IPS-18a (cell line): ENCODE results near the gene SEC24C.

Experiments
- H3K27ac ChIP-seq: one replicate; pipeline ENCODE4 v1.5.1; 2013; ENCODE audit warnings: low read length
- H3K27me3 ChIP-seq: one replicate; pipeline ENCODE4 v1.6.1; 2013; ENCODE audit warnings: mild to moderate bottlenecking, low read length; ENCODE audit not compliant: control insufficient read depth, insufficient read depth
- H3K36me3 ChIP-seq: one replicate; pipeline ENCODE4 v1.6.1; 2013; ENCODE audit warnings: low read depth, low read length; ENCODE audit not compliant: control insufficient read depth
- H3K4me1 ChIP-seq: one replicate; pipeline ENCODE4 v1.6.1; 2013; ENCODE audit warnings: low read depth, low read length; ENCODE audit not compliant: control insufficient read depth
- H3K4me3 ChIP-seq: one replicate; pipeline ENCODE4 v1.5.1; 2013; ENCODE audit warnings: low read length
- H3K9ac ChIP-seq: one replicate; pipeline ENCODE4 v1.6.1; 2013; ENCODE audit warnings: mild to moderate bottlenecking, low read length, moderate library complexity
- H3K9me3 ChIP-seq: one replicate; pipeline ENCODE4 v1.6.1; 2013; ENCODE audit warnings: low read depth, low read length; ENCODE audit not compliant: control insufficient read depth

Gene SEC24C

DNA sequence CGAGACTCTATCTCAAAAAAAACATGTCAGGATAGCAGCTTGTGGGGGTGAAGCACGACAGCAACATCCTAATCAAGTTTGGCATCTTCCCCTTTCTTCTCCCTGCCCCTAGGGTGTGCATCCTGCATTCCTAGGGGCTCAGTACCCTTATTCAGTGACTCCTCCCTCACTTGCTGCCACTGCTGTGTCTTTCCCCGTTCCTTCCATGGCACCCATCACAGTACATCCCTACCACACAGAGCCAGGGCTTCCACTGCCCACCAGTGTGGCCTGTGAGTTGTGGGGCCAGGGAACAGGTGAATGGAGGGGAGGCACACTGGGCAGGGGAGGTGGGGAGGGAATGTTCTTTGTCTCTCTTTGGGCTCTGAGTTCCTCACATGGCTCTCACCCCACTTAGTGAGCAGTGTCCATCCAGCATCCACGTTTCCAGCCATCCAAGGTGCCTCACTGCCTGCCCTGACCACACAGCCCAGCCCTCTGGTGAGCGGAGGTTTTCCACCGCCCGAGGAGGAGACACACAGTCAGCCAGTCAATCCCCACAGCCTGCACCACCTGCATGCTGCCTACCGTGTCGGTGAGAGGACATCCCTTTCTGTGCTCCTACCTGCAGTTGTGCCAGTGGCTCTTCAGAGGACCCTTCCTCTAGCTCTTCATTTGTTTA, 55.9 kb downstream of the SEC24C start:
- H3K4me3 ChIP-seq = no peak overlapping the region
- no peak overlapping the region for H3K27ac ChIP-seq
- H3K9me3 ChIP-seq = no peaks in the 10 kb centered on the region
- no peak overlapping the region for H3K9ac ChIP-seq
- H3K27me3 ChIP-seq = no peaks in the 10 kb centered on the region
- no peaks in the 10 kb centered on the region for H3K4me1 ChIP-seq
- H3K36me3 ChIP-seq = peaks cover 42% of the 10 kb centered on the region

DNA sequence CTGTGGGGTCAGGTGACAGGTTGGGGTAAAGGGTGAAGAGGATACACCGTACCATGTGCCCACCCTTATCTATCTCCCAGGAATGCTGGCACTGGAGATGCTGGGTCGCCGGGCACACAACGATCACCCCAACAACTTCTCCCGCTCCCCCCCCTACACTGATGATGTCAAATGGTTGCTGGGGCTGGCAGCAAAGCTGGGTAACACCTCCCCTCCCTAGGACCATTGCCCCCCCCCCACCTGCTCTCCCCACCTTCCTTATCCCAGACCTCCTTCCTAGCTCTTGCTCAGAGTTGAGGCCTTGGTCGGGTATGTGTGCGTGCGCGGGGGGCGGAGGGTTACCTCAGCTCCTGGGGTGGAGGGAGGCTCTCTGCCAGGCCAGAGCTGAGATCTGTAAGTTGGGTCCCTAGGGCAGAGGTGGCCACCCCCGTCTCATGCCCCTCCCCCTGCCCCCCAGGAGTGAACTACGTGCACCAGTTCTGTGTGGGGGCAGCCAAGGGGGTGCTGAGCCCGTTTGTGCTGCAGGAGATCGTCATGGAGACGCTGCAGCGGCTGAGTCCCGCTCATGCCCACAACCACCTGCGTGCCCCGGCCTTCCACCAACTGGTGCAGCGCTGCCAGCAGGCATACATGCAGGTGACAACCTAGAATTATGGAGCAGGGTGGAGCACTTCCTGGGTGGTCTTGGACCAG, 56.5 kb downstream of the SEC24C start:
- no peak overlapping the region for H3K9ac ChIP-seq
- no peaks in the 10 kb centered on the region for H3K27me3 ChIP-seq
- no peak overlapping the region for H3K27ac ChIP-seq
- H3K36me3 ChIP-seq = peaks cover 47% of the 10 kb centered on the region
- no peaks in the 10 kb centered on the region for H3K4me1 ChIP-seq
- no peaks in the 10 kb centered on the region for H3K9me3 ChIP-seq
- no peak overlapping the region for H3K4me3 ChIP-seq

DNA sequence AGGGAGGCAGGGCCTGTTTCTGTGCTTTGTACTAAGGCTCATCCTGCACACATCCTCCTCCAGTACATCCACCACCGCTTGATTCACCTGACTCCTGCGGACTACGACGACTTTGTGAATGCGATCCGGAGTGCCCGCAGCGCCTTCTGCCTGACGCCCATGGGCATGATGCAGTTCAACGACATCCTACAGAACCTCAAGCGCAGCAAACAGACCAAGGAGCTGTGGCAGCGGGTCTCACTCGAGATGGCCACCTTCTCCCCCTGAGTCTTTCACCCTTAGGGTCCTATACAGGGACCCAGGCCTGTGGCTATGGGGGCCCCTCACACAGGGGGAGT, 57.0 kb downstream of the SEC24C start:
- Histone ChIP-seq H3K4me3 (no peak overlapping the region), H3K9ac (no peak overlapping the region), H3K9me3 (no peaks in the 10 kb centered on the region), H3K27ac (no peak overlapping the region), H3K4me1 (no peaks in the 10 kb centered on the region), H3K27me3 (no peaks in the 10 kb centered on the region), H3K36me3 (peaks cover 51% of the 10 kb centered on the region)

DNA sequence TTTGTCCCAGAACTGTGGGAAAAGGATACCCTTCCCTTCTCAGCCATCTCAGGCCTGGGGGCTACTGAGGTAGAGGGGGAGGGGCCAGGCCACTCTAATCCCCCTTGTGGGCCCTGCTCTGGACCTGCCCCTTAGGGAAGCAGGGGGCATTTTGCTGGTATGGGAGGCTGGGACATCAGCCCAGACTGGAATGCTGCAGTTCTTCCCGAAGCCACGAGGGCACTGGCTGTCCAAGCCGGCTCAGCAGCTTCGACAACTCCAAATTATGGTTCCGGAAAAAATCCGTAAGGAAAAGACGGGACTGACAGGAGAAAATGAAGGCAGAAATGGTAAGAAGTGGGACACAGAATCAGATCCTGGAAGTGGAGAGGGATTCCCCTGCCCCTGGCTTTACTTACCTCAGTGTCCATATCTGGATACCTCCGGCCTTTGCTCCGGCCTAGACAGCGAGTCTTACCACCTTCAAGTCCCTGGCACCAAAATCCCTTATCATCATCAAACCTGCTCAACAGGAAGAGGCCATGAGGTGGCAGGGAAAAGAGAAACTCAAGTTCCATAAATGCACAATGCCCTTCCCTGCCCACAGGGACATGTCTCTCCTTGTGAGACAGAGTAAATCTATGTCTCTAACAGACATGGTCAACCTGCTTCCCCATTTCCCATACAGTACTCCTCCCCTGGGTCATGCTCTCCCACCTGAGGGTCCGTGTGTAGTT, 58.3 kb downstream of the SEC24C start:
- no peak overlapping the region for H3K27ac ChIP-seq
- H3K9me3 ChIP-seq = no peaks in the 10 kb centered on the region
- H3K27me3 ChIP-seq = no peaks in the 10 kb centered on the region
- H3K4me1 ChIP-seq = no peaks in the 10 kb centered on the region
- no peak overlapping the region for H3K9ac ChIP-seq
- no peak overlapping the region for H3K4me3 ChIP-seq
- H3K36me3 ChIP-seq = peaks cover 52% of the 10 kb centered on the region

DNA sequence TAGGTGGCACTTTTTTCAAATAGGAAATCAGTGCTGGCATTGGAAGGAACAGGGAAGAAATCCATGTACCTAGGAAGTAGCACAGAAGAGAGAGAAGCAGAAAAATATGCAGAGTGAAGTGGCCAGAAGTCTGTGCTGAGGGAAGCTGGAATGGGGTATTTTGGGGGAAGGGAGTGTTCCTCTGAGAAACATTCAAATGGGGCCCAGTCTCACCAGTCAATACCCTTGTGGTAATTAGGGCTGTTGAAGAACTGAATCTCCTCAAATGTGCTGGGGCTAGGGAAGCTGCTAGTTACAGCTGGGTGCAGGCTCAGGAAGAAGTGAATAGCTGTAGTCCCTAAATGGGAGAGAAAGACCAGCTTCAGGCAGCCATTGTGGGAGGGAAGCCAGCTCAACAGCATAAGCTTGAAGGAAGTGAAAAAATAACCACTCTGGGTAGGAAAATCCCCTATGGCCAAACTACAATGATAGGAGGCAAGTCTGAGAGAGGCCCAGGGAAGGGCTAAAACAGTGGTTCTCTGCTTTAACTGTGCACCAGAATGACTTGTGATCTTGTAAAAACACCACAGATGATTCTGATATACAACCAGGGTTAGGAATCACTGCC, 59.6 kb downstream of the SEC24C start:
- H3K9ac ChIP-seq = no peak overlapping the region
- no peaks in the 10 kb centered on the region for H3K9me3 ChIP-seq
- no peak overlapping the region for H3K27ac ChIP-seq
- no peak overlapping the region for H3K4me3 ChIP-seq
- no peaks in the 10 kb centered on the region for H3K4me1 ChIP-seq
- peaks cover 61% of the 10 kb centered on the region for H3K36me3 ChIP-seq
- no peaks in the 10 kb centered on the region for H3K27me3 ChIP-seq

DNA sequence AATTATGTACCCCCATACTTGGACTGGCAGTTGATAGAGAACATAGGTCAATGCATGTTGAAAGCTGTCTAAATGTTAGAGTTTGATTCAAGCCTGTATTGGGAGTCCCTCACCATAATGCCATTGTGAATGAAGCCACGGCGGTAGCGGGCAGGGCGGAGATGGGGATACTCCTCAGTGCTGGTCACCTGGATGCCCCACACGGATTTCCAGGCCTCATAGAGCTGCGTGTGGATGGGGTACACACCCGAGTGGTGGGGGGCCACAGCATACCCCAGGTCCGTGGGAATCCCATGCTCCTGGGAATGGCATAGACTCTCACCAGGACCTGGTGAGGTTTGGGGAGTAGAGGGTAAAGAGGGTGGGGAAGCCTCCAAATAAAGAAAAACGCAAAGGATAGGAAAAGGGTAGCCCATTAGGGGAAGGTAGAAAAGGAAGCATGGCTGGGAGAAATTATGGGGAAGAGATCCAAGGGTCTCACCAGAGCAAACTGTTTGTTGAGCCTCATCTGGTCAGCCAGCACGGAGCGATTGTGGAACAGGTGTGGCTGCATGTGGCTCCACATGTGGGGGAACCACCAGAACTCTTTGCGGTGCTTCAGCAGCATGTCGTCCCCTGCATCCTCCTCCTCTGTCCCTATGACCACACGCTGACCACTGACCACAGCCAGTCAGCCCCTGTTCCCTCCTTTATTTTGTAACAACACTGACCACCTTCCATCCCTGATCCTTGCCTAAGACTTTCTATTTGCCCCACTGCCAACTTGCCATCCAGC, 62.2 kb downstream of the SEC24C start:
- no peaks in the 10 kb centered on the region for H3K4me1 ChIP-seq
- H3K36me3 ChIP-seq = peaks cover 55% of the 10 kb centered on the region
- H3K9me3 ChIP-seq = no peaks in the 10 kb centered on the region
- H3K4me3 ChIP-seq = no peak overlapping the region
- no peak overlapping the region for H3K27ac ChIP-seq
- peaks cover 4% of the 10 kb centered on the region for H3K27me3 ChIP-seq
- no peak overlapping the region for H3K9ac ChIP-seq

DNA sequence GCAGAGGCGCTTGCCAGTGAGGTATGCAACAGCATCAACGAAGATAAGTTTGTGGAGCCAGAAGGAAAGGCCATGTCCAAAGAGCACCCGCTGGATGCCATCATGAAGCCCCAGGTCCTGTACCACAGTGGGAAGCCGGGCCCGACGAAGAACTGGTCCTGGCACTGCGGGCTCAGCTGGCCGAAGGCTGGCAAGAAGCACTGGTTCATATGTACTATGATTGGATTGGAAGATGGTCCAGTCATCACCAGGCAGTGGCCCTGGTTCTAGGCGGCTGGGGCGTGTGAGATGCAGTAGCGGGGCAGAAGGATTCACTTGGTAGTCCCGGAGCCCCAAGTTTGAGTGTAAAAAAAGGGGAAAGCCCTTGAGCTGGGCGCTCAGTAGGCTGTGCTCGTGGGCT, 63.3 kb downstream of the SEC24C start:
- Histone ChIP-seq H3K27ac (no peak overlapping the region), H3K4me3 (no peak overlapping the region), H3K36me3 (peaks cover 45% of the 10 kb centered on the region), H3K9ac (no peak overlapping the region), H3K9me3 (no peaks in the 10 kb centered on the region), H3K4me1 (peaks cover 1% of the 10 kb centered on the region), H3K27me3 (peaks cover 4% of the 10 kb centered on the region)

DNA sequence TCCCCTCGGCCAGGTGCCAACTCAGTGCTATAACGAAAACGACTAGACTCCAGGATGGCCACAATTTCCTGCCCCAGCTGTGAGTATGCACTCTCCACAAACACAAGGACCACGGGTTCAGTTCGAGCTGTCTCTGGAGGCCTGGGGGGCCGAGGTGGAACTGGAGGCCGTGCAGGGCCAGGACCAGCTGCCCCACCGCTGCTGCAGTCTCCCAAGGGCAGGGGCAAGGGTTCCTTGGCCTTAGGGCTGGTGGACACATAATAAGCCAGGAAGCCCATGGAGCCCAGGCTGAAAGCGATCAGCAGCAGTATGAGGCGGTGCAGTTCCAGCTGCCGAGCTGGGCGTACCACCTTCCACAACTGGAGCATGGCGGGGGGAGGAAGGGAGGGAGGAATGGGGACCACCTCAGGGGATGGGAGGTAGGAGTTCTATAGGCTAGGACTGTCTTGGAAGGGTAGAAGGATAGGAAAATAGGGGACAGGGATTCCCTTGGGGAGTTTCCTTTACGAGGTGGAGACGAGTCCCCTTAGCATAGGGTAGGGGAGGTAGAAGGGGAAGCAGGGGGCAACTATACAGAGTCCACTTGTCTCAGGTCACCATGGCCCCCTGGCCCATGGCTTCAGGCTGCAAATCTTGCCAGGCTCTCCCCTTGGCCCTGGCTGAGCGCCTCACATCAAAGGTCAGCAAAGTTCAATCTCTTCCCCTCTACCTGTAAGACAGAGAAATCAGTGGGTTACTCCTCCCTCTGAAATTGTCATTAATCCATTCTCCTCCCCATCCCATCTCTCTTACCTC, 64.0 kb downstream of the SEC24C start:
- Histone ChIP-seq H3K27ac (no peak overlapping the region), H3K27me3 (peaks cover 4% of the 10 kb centered on the region), H3K4me1 (peaks cover 5% of the 10 kb centered on the region), H3K4me3 (no peak overlapping the region), H3K9ac (no peak overlapping the region), H3K36me3 (peaks cover 38% of the 10 kb centered on the region), H3K9me3 (no peaks in the 10 kb centered on the region)

DNA sequence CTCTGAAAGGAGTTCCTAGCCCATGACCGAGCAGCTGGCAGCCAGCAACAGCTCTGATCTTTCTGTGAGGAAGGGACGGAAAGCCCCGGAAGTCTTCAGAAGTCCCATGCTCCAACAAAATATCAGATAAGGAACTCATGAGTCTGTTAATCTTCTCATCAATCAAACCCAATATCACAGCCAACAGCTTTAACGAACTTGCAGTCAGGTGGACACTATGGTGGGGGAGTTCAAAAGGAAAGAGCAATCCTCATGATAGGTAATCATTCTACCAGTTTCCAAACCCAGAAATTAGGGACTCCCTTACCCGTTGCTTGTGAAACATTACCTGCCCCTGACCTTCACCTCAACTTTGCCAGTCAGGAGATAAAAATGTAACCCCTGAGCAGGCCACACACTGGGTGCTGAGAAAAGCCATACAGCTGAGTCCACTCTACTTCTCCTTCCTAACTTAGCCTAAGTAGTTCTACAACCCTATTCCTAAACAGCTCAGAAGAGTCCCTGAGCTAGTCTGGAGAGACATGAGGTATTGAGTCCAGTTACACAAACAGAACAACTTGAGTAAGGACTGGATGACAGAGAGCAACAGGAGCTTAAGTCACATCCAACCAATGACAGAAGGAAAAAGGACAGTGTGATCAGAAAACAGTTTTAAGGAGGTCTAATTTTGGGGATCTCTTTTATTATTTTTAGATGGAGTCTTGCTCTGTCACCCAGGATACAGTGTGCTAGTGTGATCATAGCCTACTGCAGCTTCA, 65.1 kb downstream of the SEC24C start:
- Histone ChIP-seq H3K27ac (no peak overlapping the region), H3K9ac (no peak overlapping the region), H3K36me3 (peaks cover 29% of the 10 kb centered on the region), H3K27me3 (peaks cover 4% of the 10 kb centered on the region), H3K4me3 (no peak overlapping the region), H3K9me3 (no peaks in the 10 kb centered on the region), H3K4me1 (peaks cover 5% of the 10 kb centered on the region)

DNA sequence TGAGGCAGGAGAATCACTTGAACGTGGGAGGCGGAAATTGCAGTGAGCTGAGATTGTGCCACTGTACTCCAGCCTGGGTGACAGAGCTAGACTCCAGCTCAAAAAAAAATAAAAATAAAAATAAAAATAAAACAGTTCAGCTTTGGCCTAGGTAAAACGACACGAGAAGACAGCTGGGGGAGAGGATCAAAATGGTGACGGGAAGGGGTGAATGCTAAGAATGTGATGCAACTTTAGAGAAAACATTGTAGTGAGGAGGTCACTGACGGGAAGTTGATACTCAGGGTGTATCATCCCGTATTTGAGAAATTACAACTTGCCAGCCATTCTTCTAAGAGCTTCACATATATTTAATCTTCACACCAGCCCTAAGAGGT, 66.2 kb downstream of the SEC24C start:
- peak overlapping the region; percentile 61 for H3K9ac ChIP-seq
- H3K27me3 ChIP-seq = peaks cover 4% of the 10 kb centered on the region
- H3K4me3 ChIP-seq = peak overlapping the region; percentile 65
- H3K9me3 ChIP-seq = no peaks in the 10 kb centered on the region
- H3K36me3 ChIP-seq = peaks cover 31% of the 10 kb centered on the region
- H3K27ac ChIP-seq = no peak overlapping the region
- peaks cover 5% of the 10 kb centered on the region for H3K4me1 ChIP-seq
